A549 (cell line): ENCODE data around the gene SH3PXD2A. TPM values are rescaled to one million over a fixed set of nuclear protein-coding genes. Genes with fewer than 3 reads are reported as not detected.

Experiments used
- ATAC-seq, 2 experiments: fragments of 200-7000 bp in 1 of 2; fragments of >200 bp in 1 of 2; cut with Nextera tagmentation in 1 of 2; cut with Tn5 transposase in 1 of 2; 3 replicates each; pipeline versions ENCODE4 v1.8.0 to v1.9.1; 2018 to 2020; ENCODE audit warnings: mild to moderate bottlenecking in 1 of 2, moderate library complexity in 1 of 2
- CTCF ChIA-PET: fragments of 300-600 bp; sonication (Branson Sonifier 250); formaldehyde crosslinking; extraction: SDS; loops from one replicate; lab custom pipeline; 2021; ENCODE audit warnings: antibody characterized with exemption, inconsistent platforms; lab: Yijun Ruan, JAX
- POLR2A ChIA-PET: fragments of 350-600 bp; formaldehyde crosslinking; extraction: SDS; loops from one replicate; lab custom pipeline; 2021; ENCODE audit warnings: antibody characterized with exemption, inconsistent platforms; lab: Yijun Ruan, JAX
- DNase-seq, 2 experiments: peaks; one replicate each; pipeline versions ENCODE4 v3.0.0 to v3.0.0-alpha.2; 2011 to 2016; ENCODE audit warnings: low read depth in 1 of 2, low spot score in 1 of 2
- FAIRE-seq: peaks from 2 replicates; lab custom pipeline; 2011; peaks lifted over from hg19 to GRCh38; lab: Jason Lieb, UNC
- H3K27ac ChIP-seq, 2 experiments: fragments of >200 bp; sonication (Bioruptor Twin); formaldehyde crosslinking; 3 replicates each; pipeline ENCODE4 v1.5.1; 2016 to 2017
- H3K4me1 ChIP-seq: fragments of >200 bp; sonication (Bioruptor Twin); formaldehyde crosslinking; 3 replicates; pipeline ENCODE4 v1.6.1; 2016
- H3K4me2 ChIP-seq: fragments of >200 bp; sonication (Bioruptor Twin); formaldehyde crosslinking; 3 replicates; pipeline ENCODE4 v1.6.1; 2016
- H3K4me3 ChIP-seq: fragments of >200 bp; sonication (Bioruptor Twin); formaldehyde crosslinking; 3 replicates; pipeline ENCODE4 v1.5.1; 2016
- H3K9me3 ChIP-seq: fragments of >200 bp; sonication (Bioruptor Twin); formaldehyde crosslinking; 3 replicates; pipeline ENCODE4 v1.6.1; 2016
- CBX2 ChIP-seq: fragments of 200-600 bp; sonication (generic); IDR thresholded peaks from 2 replicates; pipeline ENCODE4 v1.6.1; 2016; ENCODE audit warnings: low read depth, mild to moderate bottlenecking, borderline replicate concordance
- CBX8 ChIP-seq: fragments of 200-600 bp; sonication (generic); IDR thresholded peaks from 2 replicates; pipeline ENCODE4 v1.6.1; 2016
- CHD2 ChIP-seq: fragments of 150-350 bp; IDR thresholded peaks from 2 replicates; pipeline ENCODE4 v1.6.1; 2014; ENCODE audit warnings: low read length; ENCODE audit not compliant: partially characterized antibody
- EP300 ChIP-seq, 2 experiments: fragments of >200 bp; sonication (Bioruptor Twin); formaldehyde crosslinking; IDR thresholded peaks; 2 replicates in 1 of 2; 3 replicates in 1 of 2; pipeline ENCODE4 v1.6.1; 2016 to 2017
- FOSL2 ChIP-seq, 2 experiments: fragments of 450-650 bp in 1 of 2; fragments of >200 bp in 1 of 2; sonication (Bioruptor Twin) in 1 of 2; formaldehyde crosslinking; IDR thresholded peaks; 2 replicates each; pipeline versions ENCODE4 v1.5.0 to v1.6.1; 2016 to 2020; ENCODE audit warnings: mild to moderate bottlenecking in 1 of 2, moderate library complexity in 1 of 2
- HOXB13 ChIP-seq: fragments of 250-450 bp; sonication (Bioruptor Pico); IDR thresholded peaks from 2 replicates; pipeline ENCODE4 v1.5.0; 2020; ENCODE audit warnings: low read depth, mild to moderate bottlenecking, moderate library complexity
- HOXB5 ChIP-seq: fragments of 250-450 bp; sonication (Bioruptor Pico); IDR thresholded peaks from 2 replicates; pipeline ENCODE4 v1.5.0; 2020; ENCODE audit warnings: mild to moderate bottlenecking, moderate library complexity
- JUN ChIP-seq, 2 experiments: fragments of >200 bp; sonication (Bioruptor Twin); formaldehyde crosslinking; IDR thresholded peaks; 2 replicates in 1 of 2; 3 replicates in 1 of 2; pipeline ENCODE4 v1.6.1; 2016 to 2017
- JUNB ChIP-seq: fragments of >200 bp; sonication (Bioruptor Twin); formaldehyde crosslinking; IDR thresholded peaks from 2 replicates; pipeline ENCODE4 v1.6.1; 2016
- MYC ChIP-seq: IDR thresholded peaks from 2 replicates; pipeline ENCODE4 v1.6.1; 2012; ENCODE audit warnings: mild to moderate bottlenecking, inconsistent platforms, low read length, improper control_type of control experiment, borderline replicate concordance
- NFE2L2 ChIP-seq: fragments of 150-350 bp; conservative IDR thresholded peaks from 2 replicates; pipeline ENCODE4 v1.6.1; 2014; ENCODE audit warnings: low read length
- NR3C1 ChIP-seq: fragments of >200 bp; sonication (Bioruptor Twin); formaldehyde crosslinking; IDR thresholded peaks from 3 replicates; pipeline ENCODE4 v1.6.1; 2017
- PHF8 ChIP-seq: fragments of 200-600 bp; sonication (generic); IDR thresholded peaks from 2 replicates; pipeline ENCODE4 v1.6.1; 2016; ENCODE audit warnings: low read depth, mild to moderate bottlenecking, antibody characterized with exemption, moderate library complexity, borderline replicate concordance
- POLR2A ChIP-seq: IDR thresholded peaks from 2 replicates; pipeline ENCODE4 v1.6.1; 2012; ENCODE audit warnings: mild to moderate bottlenecking, low read length
- POLR2AphosphoS2 ChIP-seq: conservative IDR thresholded peaks from 2 replicates; pipeline ENCODE4 v1.6.1; 2012; ENCODE audit warnings: low read length, improper control_type of control experiment, inconsistent platforms
- RAD21 ChIP-seq, 2 experiments: fragments of >200 bp in 1 of 2; sonication (Bioruptor Twin) in 1 of 2; formaldehyde crosslinking in 1 of 2; IDR thresholded peaks in 1 of 2; conservative IDR thresholded peaks in 1 of 2; 2 replicates in 1 of 2; 3 replicates in 1 of 2; pipeline ENCODE4 v1.6.1; 2012 to 2018; ENCODE audit warnings: inconsistent platforms in 1 of 2
- SMC3 ChIP-seq: fragments of >200 bp; sonication (Bioruptor Twin); formaldehyde crosslinking; IDR thresholded peaks from 3 replicates; pipeline ENCODE4 v1.6.1; 2018; ENCODE audit warnings: inconsistent platforms
- TFCP2L1 ChIP-seq: fragments of 250-450 bp; sonication (Bioruptor Pico); IDR thresholded peaks from 2 replicates; pipeline ENCODE4 v1.5.0; 2021; ENCODE audit warnings: mild to moderate bottlenecking
- ZNF302 ChIP-seq: fragments of 250-450 bp; sonication (Bioruptor Pico); IDR thresholded peaks from 2 replicates; pipeline ENCODE4 v1.9.0; 2021; ENCODE audit warnings: inconsistent platforms, mild to moderate bottlenecking, moderate library complexity
- WGBS: methylation state at CpG from one replicate; pipeline ENCODE4 v1.1.6; 2017; ENCODE audit errors: missing lambda C conversion rate; 5-methylcytosine and 5-hydroxymethylcytosine counted together
- polyA plus RNA-seq, 4 experiments: library from polyadenylated mRNA; depleted of rRNA in 3 of 4; stranded (reverse); fragments of >200 nt; fragmentation: RNase III in 1 of 4; extraction: RNeasy Plus Mini Kit Qiagen cat#74134 plus additional on column Dnase treatment in 1 of 4; gene quantifications; 2 replicates in 3 of 4; 3 replicates in 1 of 4; pipeline ENCODE4 v1.2.3, GENCODE V29; 2011 to 2017
- TF ChIP-seq, protein P1 (sequence below): IDR thresholded peaks from 2 replicates; pipeline ENCODE4 v1.6.1; 2012
- TF ChIP-seq, protein P2 (sequence below): fragments of >200 bp; sonication (Bioruptor Twin); formaldehyde crosslinking; IDR thresholded peaks from 3 replicates; pipeline ENCODE4 v1.5.1; 2016
- TF ChIP-seq, protein P3 (sequence below): IDR thresholded peaks from 2 replicates; pipeline ENCODE4 v1.6.1; 2012; ENCODE audit warnings: low read depth, borderline replicate concordance
- TF ChIP-seq, protein P4 (sequence below): fragments of >200 bp; sonication (Bioruptor Twin); formaldehyde crosslinking; IDR thresholded peaks from 2 replicates; pipeline ENCODE4 v1.6.1; 2016
- TF ChIP-seq, protein P5 (sequence below): fragments of 250-450 bp; sonication (Bioruptor Pico); IDR thresholded peaks from 2 replicates; pipeline ENCODE4 v1.5.0; 2021; ENCODE audit warnings: mild to moderate bottlenecking, moderate library complexity, borderline replicate concordance

The SH3PXD2A gene
- polyA plus RNA-seq, 2 of the 4 experiments (the other 2 are of a cell fraction), result 2.4 to 3.9 TPM

DNA sequence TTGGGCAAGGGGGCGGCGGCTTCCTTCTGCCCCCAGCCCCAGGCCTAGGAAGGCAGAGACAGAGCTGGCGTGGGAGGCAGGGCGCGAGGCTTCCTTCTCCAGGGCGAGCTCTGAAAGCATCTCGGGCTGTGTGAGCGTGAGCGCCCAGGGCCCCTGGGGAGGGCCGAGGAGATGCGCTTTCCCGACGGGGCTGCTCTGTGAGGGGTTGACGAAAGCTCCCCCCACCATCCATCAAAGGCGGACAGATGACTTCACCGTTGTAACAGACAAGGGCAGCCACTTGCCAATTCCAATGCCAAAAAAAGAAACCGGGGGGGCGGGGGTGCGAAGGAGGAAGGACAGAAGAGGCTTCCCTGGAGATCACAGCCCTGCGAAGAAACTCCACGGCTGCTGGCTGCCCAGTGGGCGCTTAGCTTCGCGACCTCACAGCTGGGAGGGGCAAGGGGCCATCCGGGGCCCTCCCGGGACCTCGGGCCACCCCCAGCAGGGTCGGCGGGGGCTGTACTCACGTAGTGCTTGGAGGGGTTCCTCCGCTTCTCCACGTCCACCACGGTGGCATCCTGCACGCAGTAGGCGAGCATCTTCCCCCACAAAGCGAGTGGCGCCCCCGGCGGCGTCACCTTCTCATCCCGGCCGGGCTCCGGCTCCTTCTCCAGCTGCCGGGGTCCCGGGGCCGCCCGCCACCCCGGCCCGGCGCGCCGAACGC lies 537 bp downstream of the SH3PXD2A start:
- CTCF ChIA-PET, result interaction anchor here (0.6 to 10.5 kb wide), 38 partner anchors 12 to 249 kb away, joined by 3 to 184 read pairs (median 3); no protein-coding TSS in a partner anchor
- ATAC-seq (peak; percentile 52 to 58), FAIRE-seq (no peak), DNase-seq (peak in 1 of 2 experiments; percentile 51)
- Histone ChIP-seq H3K4me2 (peak overlapping the region; percentile 97), H3K9me3 (no peaks in the 10 kb centered on the region), H3K4me1 (peaks cover 21% of the 10 kb centered on the region), H3K4me3 (peak overlapping the region; percentile 79), H3K27ac (peak overlapping the region; percentile 86 to 91)
- WGBS, result 26% methylated on average over 22 of the region's 53 CpGs
- POLR2A ChIA-PET, result interaction anchor here (1.1 kb wide), 1 partner anchor 96 kb away, joined by 4 read pairs; no protein-coding TSS in a partner anchor
- TF ChIP-seq CHD2, result no peak
- TF ChIP-seq HOXB5 (CRISPR knock-in tag), result no peak
- TF ChIP-seq, protein P1, sequence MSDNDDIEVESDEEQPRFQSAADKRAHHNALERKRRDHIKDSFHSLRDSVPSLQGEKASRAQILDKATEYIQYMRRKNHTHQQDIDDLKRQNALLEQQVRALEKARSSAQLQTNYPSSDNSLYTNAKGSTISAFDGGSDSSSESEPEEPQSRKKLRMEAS, result 0 out of 2 replicates have a peak, but pooled peaks have one; percentile 37
- TF ChIP-seq RAD21 (conservative IDR thresholded peaks at IDR 0.05 in 1 of 2, IDR thresholded peaks at IDR 0.05 in 1 of 2), result 0 out of 5 replicates have a peak, but pooled peaks have one; percentile 12 to 17
- 0 out of 2 replicates have a peak, but pooled peaks have one; percentile 6 for TF ChIP-seq PHF8
- TF ChIP-seq, protein P2, sequence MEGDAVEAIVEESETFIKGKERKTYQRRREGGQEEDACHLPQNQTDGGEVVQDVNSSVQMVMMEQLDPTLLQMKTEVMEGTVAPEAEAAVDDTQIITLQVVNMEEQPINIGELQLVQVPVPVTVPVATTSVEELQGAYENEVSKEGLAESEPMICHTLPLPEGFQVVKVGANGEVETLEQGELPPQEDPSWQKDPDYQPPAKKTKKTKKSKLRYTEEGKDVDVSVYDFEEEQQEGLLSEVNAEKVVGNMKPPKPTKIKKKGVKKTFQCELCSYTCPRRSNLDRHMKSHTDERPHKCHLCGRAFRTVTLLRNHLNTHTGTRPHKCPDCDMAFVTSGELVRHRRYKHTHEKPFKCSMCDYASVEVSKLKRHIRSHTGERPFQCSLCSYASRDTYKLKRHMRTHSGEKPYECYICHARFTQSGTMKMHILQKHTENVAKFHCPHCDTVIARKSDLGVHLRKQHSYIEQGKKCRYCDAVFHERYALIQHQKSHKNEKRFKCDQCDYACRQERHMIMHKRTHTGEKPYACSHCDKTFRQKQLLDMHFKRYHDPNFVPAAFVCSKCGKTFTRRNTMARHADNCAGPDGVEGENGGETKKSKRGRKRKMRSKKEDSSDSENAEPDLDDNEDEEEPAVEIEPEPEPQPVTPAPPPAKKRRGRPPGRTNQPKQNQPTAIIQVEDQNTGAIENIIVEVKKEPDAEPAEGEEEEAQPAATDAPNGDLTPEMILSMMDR, result peak; percentile 58

DNA sequence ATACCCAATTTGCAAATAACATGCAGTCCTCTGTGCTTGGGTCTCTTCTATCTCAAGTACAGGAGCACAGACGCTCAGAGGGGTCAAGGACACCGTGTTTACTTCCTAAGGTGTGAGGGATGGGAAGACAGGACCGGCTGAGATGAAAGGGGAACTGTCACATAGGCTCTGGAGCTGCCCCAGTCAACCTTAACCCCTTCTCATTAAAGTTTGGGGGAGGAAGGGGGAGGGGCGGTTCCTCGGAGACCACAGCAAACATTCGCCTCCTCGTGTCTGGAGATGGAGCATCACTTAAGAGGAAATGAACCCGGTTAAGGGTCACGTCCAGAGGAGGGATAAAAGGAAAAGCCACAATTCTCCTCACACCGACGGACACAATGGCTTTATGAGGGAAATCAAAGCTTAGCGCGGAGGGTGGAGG lies 1.1 kb downstream of the SH3PXD2A start:
- DNase-seq, result peak in 1 of 2 experiments; percentile 29
- WGBS, result 44% methylated on average over 13 of the region's 13 CpGs
- no peaks in the 10 kb centered on the region for H3K9me3 ChIP-seq
- H3K4me3 ChIP-seq, result peak overlapping the region; percentile 79
- H3K27ac ChIP-seq, result peak overlapping the region; percentile 86 to 91
- peaks cover 15% of the 10 kb centered on the region for H3K4me1 ChIP-seq
- peak overlapping the region; percentile 97 for H3K4me2 ChIP-seq
- TF ChIP-seq TFCP2L1 (CRISPR knock-in tag) (no peak), RAD21 (conservative IDR thresholded peaks at IDR 0.05 in 1 of 2, IDR thresholded peaks at IDR 0.05 in 1 of 2) (no peak), CBX2 (no peak), CBX8 (no peak), HOXB13 (CRISPR knock-in tag) (no peak), POLR2AphosphoS2 (no peak), JUNB (no peak), HOXB5 (CRISPR knock-in tag) (no peak)
- TF ChIP-seq, protein P3, sequence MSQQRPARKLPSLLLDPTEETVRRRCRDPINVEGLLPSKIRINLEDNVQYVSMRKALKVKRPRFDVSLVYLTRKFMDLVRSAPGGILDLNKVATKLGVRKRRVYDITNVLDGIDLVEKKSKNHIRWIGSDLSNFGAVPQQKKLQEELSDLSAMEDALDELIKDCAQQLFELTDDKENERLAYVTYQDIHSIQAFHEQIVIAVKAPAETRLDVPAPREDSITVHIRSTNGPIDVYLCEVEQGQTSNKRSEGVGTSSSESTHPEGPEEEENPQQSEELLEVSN, result no peak
- TF ChIP-seq, protein P4, sequence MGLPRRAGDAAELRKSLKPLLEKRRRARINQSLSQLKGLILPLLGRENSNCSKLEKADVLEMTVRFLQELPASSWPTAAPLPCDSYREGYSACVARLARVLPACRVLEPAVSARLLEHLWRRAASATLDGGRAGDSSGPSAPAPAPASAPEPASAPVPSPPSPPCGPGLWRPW, result no peak
- peak in 1 of 2 experiments; percentile 7; a peak in 3 of 6 replicates for ATAC-seq
- POLR2A ChIA-PET, result interaction anchor here (1.1 kb wide), 1 partner anchor 96 kb away, joined by 4 read pairs; no protein-coding TSS in a partner anchor
- no peak for FAIRE-seq
- CTCF ChIA-PET, result interaction anchor here (0.6 to 10.5 kb wide), 33 partner anchors 11 to 248 kb away, joined by 3 to 184 read pairs (median 3); no protein-coding TSS in a partner anchor

DNA sequence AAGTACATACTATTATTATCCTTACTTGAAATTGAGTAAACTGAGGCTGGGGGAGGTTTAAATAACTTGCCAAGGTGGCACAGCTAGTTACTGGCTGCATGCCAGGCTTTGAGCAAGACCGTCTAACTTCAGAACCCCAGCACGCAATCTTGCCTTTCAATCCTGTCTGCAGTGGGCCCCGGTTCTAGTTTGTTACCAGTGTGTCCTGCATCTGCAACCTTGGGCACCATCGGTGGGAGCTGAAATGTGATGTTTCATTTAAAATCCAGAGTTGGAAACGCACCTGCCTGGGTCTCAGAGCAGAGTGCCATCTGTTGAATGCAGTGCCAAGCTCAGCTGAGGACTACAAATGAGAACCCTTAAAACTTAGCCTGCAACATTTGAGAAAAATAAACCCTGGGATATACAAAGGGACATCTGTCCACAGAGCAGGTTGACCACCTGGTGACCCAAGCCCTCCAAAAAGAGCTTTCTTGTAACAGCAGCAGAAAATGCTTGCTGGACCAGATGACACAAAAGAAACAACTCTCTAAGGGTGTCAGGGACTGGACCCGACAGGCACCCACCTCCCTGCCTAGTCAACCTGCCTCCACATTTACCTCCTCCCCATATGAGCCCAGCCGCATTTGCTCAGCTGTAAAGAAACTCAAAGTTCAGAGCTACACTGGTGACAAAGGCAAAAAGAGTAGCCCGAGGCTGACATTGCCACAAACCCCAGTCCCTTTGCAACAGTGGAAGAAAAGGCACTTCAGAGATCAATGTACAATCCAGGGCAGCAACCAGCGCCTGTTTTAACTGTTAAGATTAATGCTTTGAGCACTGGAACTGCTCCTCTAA lies 1.7 kb downstream of the SH3PXD2A start:
- FAIRE-seq (no peak), DNase-seq (no peak), ATAC-seq (no peak)
- ChIA-PET CTCF (interaction anchor here (0.9 to 10.5 kb wide), 14 partner anchors 11 to 158 kb away, joined by 3 to 184 read pairs (median 4); no protein-coding TSS in a partner anchor), POLR2A (no interaction called here)
- WGBS, result 76% methylated on average over 9 of the region's 9 CpGs
- Histone ChIP-seq H3K27ac (peak overlapping the region; percentile 86 to 91; a peak in 4 of 6 replicates), H3K4me1 (peaks cover 12% of the 10 kb centered on the region), H3K9me3 (no peaks in the 10 kb centered on the region), H3K4me3 (peak overlapping the region; percentile 79; the same call in 1 of the 3 replicates), H3K4me2 (peak overlapping the region; percentile 97)
- TF ChIP-seq JUN (IDR thresholded peaks at IDR 0.05) (no peak), MYC (no peak), NR3C1 (no peak), SMC3 (no peak), FOSL2 (IDR thresholded peaks at IDR 0.05) (no peak), FOSL2 (CRISPR knock-in tag; IDR thresholded peaks at IDR 0.05) (no peak), POLR2A (no peak), ZNF302 (CRISPR knock-in tag) (no peak), NFE2L2 (no peak), CBX2 (no peak), EP300 (IDR thresholded peaks at IDR 0.05) (no peak)
- TF ChIP-seq, protein P5, sequence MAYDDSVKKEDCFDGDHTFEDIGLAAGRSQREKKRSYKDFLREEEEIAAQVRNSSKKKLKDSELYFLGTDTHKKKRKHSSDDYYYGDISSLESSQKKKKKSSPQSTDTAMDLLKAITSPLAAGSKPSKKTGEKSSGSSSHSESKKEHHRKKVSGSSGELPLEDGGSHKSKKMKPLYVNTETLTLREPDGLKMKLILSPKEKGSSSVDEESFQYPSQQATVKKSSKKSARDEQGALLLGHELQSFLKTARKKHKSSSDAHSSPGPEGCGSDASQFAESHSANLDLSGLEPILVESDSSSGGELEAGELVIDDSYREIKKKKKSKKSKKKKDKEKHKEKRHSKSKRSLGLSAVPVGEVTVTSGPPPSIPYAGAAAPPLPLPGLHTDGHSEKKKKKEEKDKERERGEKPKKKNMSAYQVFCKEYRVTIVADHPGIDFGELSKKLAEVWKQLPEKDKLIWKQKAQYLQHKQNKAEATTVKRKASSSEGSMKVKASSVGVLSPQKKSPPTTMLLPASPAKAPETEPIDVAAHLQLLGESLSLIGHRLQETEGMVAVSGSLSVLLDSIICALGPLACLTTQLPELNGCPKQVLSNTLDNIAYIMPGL, result no peak
- TF ChIP-seq, protein P1, result no peak
